Duodenal mucosa (tissue), 2 donors: ENCODE measurements around the gene KCNMB3.

ENCODE experiments used
- H3K27ac ChIP-seq: one replicate; pipeline ENCODE4 v1.7.0; 2013; ENCODE audit warnings: low read depth, low read length
- H3K27me3 ChIP-seq, 2 donors: one replicate each; pipeline ENCODE4 v1.7.0; 2013; ENCODE audit warnings: low read length in 2 of 2, control low read depth in 1 of 2; ENCODE audit not compliant: insufficient read depth in 2 of 2, control insufficient read depth in 1 of 2
- H3K36me3 ChIP-seq, 2 donors: one replicate each; pipeline ENCODE4 v1.7.0; 2013; ENCODE audit warnings: low read length in 2 of 2, control low read depth in 1 of 2; ENCODE audit not compliant: insufficient read depth in 2 of 2, control insufficient read depth in 1 of 2
- H3K4me1 ChIP-seq, 2 donors: one replicate each; pipeline ENCODE4 v1.7.0; 2013; ENCODE audit warnings: low read length in 2 of 2, control low read depth in 1 of 2; ENCODE audit not compliant: insufficient read depth in 2 of 2, control insufficient read depth in 1 of 2
- H3K4me3 ChIP-seq, 2 donors: one replicate each; pipeline ENCODE4 v1.7.0; 2013; ENCODE audit warnings: low read length in 2 of 2, low read depth in 1 of 2
- H3K9ac ChIP-seq, 2 donors: one replicate each; pipeline ENCODE4 v1.7.0; 2013; ENCODE audit warnings: low read length in 2 of 2, low read depth in 1 of 2
- H3K9me3 ChIP-seq, 2 donors: one replicate each; pipeline ENCODE4 v1.7.0; 2013; ENCODE audit warnings: low read length in 2 of 2, control low read depth in 1 of 2; ENCODE audit not compliant: control insufficient read depth in 1 of 2

KCNMB3 gene, protein sequence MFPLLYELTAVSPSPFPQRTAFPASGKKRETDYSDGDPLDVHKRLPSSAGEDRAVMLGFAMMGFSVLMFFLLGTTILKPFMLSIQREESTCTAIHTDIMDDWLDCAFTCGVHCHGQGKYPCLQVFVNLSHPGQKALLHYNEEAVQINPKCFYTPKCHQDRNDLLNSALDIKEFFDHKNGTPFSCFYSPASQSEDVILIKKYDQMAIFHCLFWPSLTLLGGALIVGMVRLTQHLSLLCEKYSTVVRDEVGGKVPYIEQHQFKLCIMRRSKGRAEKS

DNA sequence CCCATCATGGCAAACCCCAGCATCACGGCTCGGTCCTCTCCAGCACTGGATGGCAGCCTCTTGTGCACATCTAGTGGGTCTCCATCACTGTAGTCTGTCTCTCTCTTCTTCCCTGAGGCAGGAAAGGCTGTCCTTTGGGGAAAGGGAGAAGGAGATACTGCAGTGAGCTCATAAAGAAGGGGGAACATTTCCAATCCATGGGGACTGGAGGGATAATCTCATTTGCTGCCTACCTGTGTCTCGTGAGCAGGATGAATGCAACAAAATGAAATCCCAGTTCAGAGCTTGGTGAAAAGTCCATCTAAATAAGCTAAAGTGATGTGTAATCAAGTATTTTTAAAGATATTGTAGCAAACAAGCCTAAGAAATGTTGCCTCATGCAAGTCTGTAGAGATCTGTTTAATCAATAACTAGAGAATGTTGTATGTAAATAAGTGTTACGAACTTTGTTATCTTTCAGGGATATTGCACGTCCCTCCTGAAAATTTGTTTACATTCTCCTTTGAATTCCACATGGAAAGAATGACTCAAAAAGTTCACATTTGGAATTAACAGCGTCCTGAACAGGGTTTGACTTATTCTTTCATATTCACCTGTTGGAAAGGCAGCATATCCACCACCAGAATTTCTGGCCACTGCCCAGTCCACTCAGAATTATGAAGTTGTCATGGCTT, at the start of gene KCNMB3:
Gene KCNMB3 (minus strand): TSS at position 312 of the 674 bp plus-strand sequence. CDS start 124 bp downstream, at position 188.
- no peak within 1 kb of the TSS for H3K9ac ChIP-seq
- H3K27me3 ChIP-seq, result no peaks in the 10 kb centered on the region
- no peaks in the 10 kb centered on the region for H3K36me3 ChIP-seq
- H3K4me1 ChIP-seq, result no peaks in the 10 kb centered on the region
- no peak within 1 kb of the TSS for H3K27ac ChIP-seq
- no peak within 1 kb of the TSS for H3K4me3 ChIP-seq
- no peaks in the 10 kb centered on the region for H3K9me3 ChIP-seq

DNA sequence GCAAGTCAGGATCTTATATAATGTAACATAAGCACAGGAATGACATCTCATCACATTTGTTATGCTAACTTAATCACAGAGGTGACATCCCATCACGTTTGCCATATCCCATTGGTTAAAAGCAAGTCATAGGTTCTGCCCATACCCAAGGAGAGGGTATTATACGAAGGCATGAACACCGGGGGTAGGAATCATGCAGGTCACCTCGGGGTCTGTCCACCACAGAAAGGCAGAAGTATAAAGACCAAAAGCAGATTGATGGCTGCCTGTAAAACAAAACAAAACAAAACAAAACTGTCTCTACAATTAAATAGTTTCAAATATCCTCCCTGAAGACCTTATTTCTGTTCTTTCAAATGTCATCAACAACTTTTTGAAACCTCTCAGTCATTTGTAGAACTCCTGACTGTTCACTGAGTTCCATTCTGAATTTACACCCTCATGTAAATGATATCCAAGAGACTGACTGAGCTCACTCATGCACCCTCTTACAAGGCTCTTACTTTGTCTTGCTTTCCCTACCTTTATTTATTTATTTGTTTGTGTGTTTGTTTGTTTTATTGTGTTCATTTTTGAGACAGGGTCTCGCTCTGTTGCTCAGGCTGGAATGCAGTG, 49.2 kb upstream of the KCNMB3 start:
- H3K9me3 ChIP-seq, result no peaks in the 10 kb centered on the region
- H3K36me3 ChIP-seq, result no peaks in the 10 kb centered on the region
- no peaks in the 10 kb centered on the region for H3K27me3 ChIP-seq
- H3K4me1 ChIP-seq, result no peaks in the 10 kb centered on the region
- H3K4me3 ChIP-seq, result no peak overlapping the region
- H3K27ac ChIP-seq, result no peak overlapping the region
- no peak overlapping the region for H3K9ac ChIP-seq

DNA sequence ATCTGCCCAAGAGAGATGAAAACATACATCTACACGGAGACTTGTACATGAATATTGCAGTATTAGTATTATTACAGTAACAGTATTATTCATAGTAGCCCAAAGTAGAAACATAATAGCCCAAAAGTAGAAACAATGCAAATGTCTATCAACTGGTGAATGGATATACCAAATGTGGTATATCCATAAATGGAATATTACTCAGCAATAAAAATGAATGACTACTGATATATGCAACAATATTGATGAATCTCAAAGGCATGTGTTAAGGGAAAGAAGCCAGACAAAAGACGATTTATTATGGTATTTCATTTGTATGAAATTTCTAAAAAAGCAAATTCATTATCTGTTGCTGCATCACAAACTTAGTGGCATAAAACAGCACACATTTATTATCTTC, 48.4 kb upstream of the KCNMB3 start:
- Histone ChIP-seq H3K27ac (no peak overlapping the region), H3K9me3 (no peaks in the 10 kb centered on the region), H3K9ac (no peak overlapping the region), H3K27me3 (no peaks in the 10 kb centered on the region), H3K4me3 (no peak overlapping the region), H3K36me3 (no peaks in the 10 kb centered on the region), H3K4me1 (no peaks in the 10 kb centered on the region)

DNA sequence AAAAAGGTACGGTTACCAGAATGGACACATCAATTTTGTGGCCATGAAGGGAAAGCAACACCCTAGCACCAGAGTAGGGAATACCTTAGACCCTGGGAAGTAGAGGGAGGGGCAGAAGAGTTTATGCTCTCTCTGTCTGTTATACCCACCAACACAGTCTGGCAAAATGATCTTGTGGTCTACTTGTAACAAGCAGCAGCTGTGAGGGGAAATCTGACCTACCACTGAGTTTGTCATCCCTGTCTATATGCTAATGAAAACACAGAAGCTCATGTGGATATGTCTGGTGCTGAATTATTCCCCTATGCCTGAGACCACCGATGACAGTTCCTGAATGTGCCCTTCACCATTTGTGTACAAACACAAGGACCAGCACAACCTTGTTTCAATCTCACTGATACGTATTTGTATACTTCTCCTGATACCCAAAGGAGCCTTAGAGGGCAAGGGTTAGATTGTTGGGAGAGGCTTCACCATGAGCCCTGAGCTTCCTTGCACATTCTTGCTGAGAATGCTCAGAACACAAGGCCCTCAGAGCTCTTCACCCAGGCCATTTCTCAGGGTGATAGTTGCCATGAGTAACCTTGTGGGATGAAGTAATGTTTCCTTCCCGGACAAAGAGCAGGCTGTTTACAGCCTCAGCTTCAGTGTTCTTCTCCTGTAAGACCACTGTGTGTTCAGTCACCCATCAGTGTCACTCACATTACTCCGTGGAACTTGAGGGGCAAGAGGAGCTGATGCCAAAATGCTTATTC, 47.2 kb upstream of the KCNMB3 start:
- Histone ChIP-seq H3K4me1 (no peaks in the 10 kb centered on the region), H3K27ac (no peak overlapping the region), H3K27me3 (no peaks in the 10 kb centered on the region), H3K9me3 (no peaks in the 10 kb centered on the region), H3K36me3 (no peaks in the 10 kb centered on the region), H3K4me3 (no peak overlapping the region), H3K9ac (no peak overlapping the region)

DNA sequence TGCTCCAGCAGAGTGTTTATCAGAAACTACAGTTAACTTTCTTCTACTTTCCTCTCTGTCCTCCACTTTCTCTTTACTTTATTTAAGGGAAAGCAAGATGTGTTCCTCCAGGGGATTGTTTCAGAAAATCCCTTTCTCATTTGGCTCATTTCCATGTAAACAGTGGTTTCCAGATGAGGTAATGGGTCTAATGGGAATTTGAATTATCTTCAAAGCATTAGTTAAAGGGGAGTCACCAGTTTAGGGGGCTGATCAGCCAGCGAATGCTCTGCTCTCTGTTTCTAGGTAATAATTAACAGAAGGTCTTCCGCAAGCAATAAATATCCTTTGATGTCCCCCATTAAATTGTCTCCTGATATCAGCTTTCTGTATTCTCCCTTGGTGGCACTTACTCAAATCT, 41.5 kb upstream of the KCNMB3 start:
- H3K27me3 ChIP-seq, result no peaks in the 10 kb centered on the region
- H3K9ac ChIP-seq, result no peak overlapping the region
- no peak overlapping the region for H3K4me3 ChIP-seq
- no peaks in the 10 kb centered on the region for H3K36me3 ChIP-seq
- no peak overlapping the region for H3K27ac ChIP-seq
- H3K9me3 ChIP-seq, result no peaks in the 10 kb centered on the region
- no peaks in the 10 kb centered on the region for H3K4me1 ChIP-seq

DNA sequence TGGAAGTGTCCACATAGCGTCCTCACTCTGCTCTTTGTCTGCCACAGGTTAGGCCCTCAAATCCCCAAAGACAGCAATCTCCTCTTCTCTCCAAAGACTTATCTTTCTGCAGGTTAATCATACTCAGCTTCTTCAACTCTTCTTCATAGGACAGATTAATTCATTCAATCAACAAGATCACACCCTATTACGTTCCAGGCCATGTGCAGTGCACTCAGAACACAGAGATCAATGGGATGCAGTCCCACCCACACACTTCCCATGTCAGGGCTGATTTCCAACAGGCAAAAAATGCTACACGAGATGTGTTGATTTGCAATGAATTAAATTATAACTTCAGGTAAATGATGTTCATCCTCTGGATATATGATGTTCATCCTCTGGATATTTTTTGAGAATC, 38.4 kb upstream of the KCNMB3 start:
- Histone ChIP-seq H3K4me3 (no peak overlapping the region), H3K9ac (no peak overlapping the region), H3K4me1 (no peaks in the 10 kb centered on the region), H3K9me3 (no peaks in the 10 kb centered on the region), H3K27me3 (no peaks in the 10 kb centered on the region), H3K36me3 (no peaks in the 10 kb centered on the region), H3K27ac (no peak overlapping the region)

DNA sequence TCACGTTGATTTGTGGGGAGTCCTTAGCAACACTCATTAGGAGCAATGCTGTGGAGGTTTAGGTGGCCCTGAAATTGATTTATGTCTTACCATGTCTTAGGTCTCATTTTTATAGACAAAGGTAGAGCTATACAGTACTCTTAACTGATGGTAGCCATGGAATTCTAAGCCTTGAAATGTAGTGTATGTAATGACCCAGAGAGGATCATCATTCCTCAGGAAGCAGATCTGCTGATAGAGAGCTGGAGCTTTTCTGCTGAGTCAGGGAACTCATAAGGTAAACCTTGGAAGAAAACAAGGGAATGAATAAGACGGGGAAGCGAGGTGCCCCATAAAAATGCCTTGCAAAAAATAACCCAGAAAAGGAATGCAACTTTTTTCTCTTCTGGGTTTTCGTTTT, 37.9 kb upstream of the KCNMB3 start:
- H3K4me3 ChIP-seq, result no peak overlapping the region

DNA sequence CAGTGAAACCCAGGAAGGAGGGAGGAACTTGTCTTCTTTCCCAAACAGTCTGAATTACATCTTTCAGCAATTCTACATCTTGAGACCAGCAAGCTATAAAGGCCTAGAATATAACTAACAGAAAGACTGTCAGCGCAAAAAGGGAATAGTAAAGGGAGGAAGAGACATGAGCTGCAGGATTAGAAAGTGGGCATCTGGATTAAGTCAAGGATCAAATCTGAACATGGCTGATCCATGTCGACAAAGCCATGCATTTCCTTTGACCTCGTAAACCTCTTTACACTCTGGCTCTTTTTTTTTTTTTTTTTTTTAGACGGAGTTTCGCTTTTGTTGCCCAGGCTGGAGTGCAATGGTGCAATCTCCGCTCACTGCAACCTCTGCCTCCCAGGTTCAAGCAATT, 35.4 kb upstream of the KCNMB3 start:
- no peaks in the 10 kb centered on the region for H3K36me3 ChIP-seq
- H3K9ac ChIP-seq, result no peak overlapping the region
- H3K9me3 ChIP-seq, result no peaks in the 10 kb centered on the region
- no peaks in the 10 kb centered on the region for H3K4me1 ChIP-seq
- no peak overlapping the region for H3K27ac ChIP-seq
- no peaks in the 10 kb centered on the region for H3K27me3 ChIP-seq
- no peak overlapping the region for H3K4me3 ChIP-seq

More for the DNA sequence above, 37.9 kb upstream of the KCNMB3 start:
- Histone ChIP-seq H3K9me3 (no peaks in the 10 kb centered on the region), H3K36me3 (no peaks in the 10 kb centered on the region), H3K27me3 (no peaks in the 10 kb centered on the region), H3K27ac (no peak overlapping the region), H3K9ac (no peak overlapping the region), H3K4me1 (no peaks in the 10 kb centered on the region)

DNA sequence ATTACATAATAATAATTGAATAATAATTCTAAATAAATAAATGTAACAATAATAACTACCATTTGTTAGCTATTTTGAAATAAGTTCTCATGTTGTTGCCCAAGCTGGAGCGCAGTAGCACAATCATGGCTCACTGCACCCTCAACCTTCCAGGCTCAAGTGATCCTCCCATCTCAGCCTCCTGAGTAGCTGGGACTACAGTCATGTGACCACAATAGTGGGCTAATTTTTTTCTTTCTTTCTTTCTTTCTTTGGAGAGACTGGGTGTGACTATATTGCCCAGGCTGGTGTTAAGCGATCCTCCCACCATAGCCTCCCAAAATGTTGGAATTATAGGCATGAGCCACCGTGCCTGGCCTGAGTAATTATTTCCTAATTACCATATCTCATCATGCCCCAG, 30.9 kb upstream of the KCNMB3 start:
- Histone ChIP-seq H3K36me3 (no peaks in the 10 kb centered on the region), H3K4me1 (no peaks in the 10 kb centered on the region), H3K27ac (no peak overlapping the region), H3K4me3 (no peak overlapping the region), H3K9me3 (no peaks in the 10 kb centered on the region), H3K27me3 (no peaks in the 10 kb centered on the region), H3K9ac (no peak overlapping the region)

DNA sequence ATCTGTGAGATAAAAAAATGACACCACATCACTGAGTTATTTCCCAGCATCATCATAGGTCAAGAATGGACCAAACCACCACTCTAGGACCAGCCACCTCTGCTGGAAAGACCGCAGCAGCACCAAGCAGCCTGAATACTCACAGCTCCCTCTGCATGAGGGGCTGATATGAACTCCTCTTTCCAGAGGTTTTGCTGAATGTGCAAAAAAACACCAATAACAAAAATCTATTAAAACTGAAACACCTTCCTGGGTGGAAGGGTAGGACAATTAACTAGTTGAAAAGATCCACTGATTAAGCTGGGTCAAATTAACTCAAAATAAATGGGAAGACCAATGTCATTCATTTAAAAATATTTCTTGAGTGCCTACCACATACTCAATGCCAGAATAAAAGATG, 28.9 kb upstream of the KCNMB3 start:
- Histone ChIP-seq H3K27me3 (no peaks in the 10 kb centered on the region), H3K4me3 (no peak overlapping the region), H3K27ac (no peak overlapping the region), H3K36me3 (no peaks in the 10 kb centered on the region), H3K9me3 (no peaks in the 10 kb centered on the region), H3K4me1 (no peaks in the 10 kb centered on the region), H3K9ac (no peak overlapping the region)
